Liver (tissue), 3 donors: ENCODE results near the gene EGFR.

Source experiments
- ATF3 ChIP-seq: IDR thresholded peaks from 2 replicates; pipeline ENCODE4 v1.6.1; 2016; ENCODE audit warnings: antibody characterized with exemption
- CTCF ChIP-seq: fragments of 150-350 bp; IDR thresholded peaks from 2 replicates; pipeline ENCODE4 v1.5.1; 2017; ENCODE audit warnings: improper control_type of control experiment, low read depth, low read length; ENCODE audit not compliant: missing input control
- EGR1 ChIP-seq, 2 donors: IDR thresholded peaks; 2 replicates each; pipeline ENCODE4 v1.6.1; 2016 to 2018; ENCODE audit warnings: antibody characterized with exemption in 2 of 2, low read depth in 2 of 2
- FOXA1 ChIP-seq: IDR thresholded peaks from 2 replicates; pipeline ENCODE4 v1.6.1; 2016; ENCODE audit warnings: antibody characterized with exemption
- GABPA ChIP-seq, 2 donors: IDR thresholded peaks in 1 of 2; conservative IDR thresholded peaks in 1 of 2; 2 replicates each; pipeline ENCODE4 v1.6.1; 2016; ENCODE audit warnings: antibody characterized with exemption in 2 of 2, mild to moderate bottlenecking in 1 of 2, moderate library complexity in 1 of 2
- HNF4G ChIP-seq: IDR thresholded peaks from 2 replicates; pipeline ENCODE4 v1.6.1; 2016; ENCODE audit warnings: antibody characterized with exemption
- JUND ChIP-seq, 2 donors: IDR thresholded peaks; 2 replicates each; pipeline ENCODE4 v1.6.1; 2016; ENCODE audit warnings: antibody characterized with exemption in 2 of 2
- MAX ChIP-seq: IDR thresholded peaks from 2 replicates; pipeline ENCODE4 v1.6.1; 2016; ENCODE audit warnings: antibody characterized with exemption
- RXRA ChIP-seq, 2 donors: IDR thresholded peaks; 2 replicates each; pipeline ENCODE4 v1.6.1; 2017 to 2018; ENCODE audit warnings: antibody characterized with exemption in 2 of 2, mild to moderate bottlenecking in 1 of 2
- SP1 ChIP-seq: IDR thresholded peaks from 2 replicates; pipeline ENCODE4 v1.6.1; 2018; ENCODE audit warnings: antibody characterized with exemption, mild to moderate bottlenecking
- TAF1 ChIP-seq: conservative IDR thresholded peaks from 2 replicates; pipeline ENCODE4 v1.6.1; 2016; ENCODE audit warnings: antibody characterized with exemption, mild to moderate bottlenecking
- YY1 ChIP-seq: IDR thresholded peaks from 2 replicates; pipeline ENCODE4 v1.6.1; 2016; ENCODE audit warnings: antibody characterized with exemption, mild to moderate bottlenecking
- ZBTB33 ChIP-seq: IDR thresholded peaks from 2 replicates; pipeline ENCODE4 v1.6.1; 2016; ENCODE audit warnings: antibody characterized with exemption
- donor health status: healthy.
- donor health status: healthy.

- TF ChIP-seq EGR1 (IDR thresholded peaks at IDR 0.05; ENCODE audit: low read depth in 2 of 2), result no peak
- no peak for TF ChIP-seq SP1
- no peak for TF ChIP-seq CTCF
- no peak for TF ChIP-seq ZBTB33
- TF ChIP-seq YY1, result no peak
- no peak for TF ChIP-seq ATF3
- TF ChIP-seq GABPA (IDR thresholded peaks at IDR 0.05 in 1 of 2, conservative IDR thresholded peaks at IDR 0.05 in 1 of 2), result no peak
- TF ChIP-seq TAF1, result no peak
- no peak for TF ChIP-seq FOXA1
- no peak for TF ChIP-seq RXRA (IDR thresholded peaks at IDR 0.05)
- TF ChIP-seq HNF4G, result no peak
- TF ChIP-seq JUND (IDR thresholded peaks at IDR 0.05), result no peak
- TF ChIP-seq MAX, result no peak
These were observed 159.6 kb downstream of the EGFR start for GRCh38 chr7:55178292-55178862.
